HEK293 (cell line): ENCODE data around the gene ADGRF4.

Experiments used
- CTCF ChIA-PET: fragments of 350-600 bp; formaldehyde crosslinking; extraction: SDS; loops from one replicate; lab custom pipeline; 2021; ENCODE audit warnings: antibody characterized with exemption; lab: Yijun Ruan, JAX
- POLR2A ChIA-PET: fragments of 300-600 bp; formaldehyde crosslinking; extraction: SDS; loops from one replicate; lab custom pipeline; 2020; ENCODE audit warnings: antibody characterized with exemption, inconsistent platforms; lab: Yijun Ruan, JAX
- H3K27ac ChIP-seq: fragments of 200-500 bp; sonication (Bioruptor generic); 2 replicates; pipeline ENCODE4 v1.5.1; 2014; ENCODE audit warnings: low read depth, low read length, control low read depth, inconsistent platforms; ENCODE audit errors: extremely low read depth
- H3K36me3 ChIP-seq, 2 experiments: fragments of 200-500 bp in 1 of 2; sonication (Bioruptor generic) in 1 of 2; 1 replicate in 1 of 2; 2 replicates in 1 of 2; pipeline ENCODE4 v1.5.1; 2014 to 2017; ENCODE audit warnings: inconsistent platforms in 2 of 2, low read length in 2 of 2; ENCODE audit not compliant: control insufficient read depth in 2 of 2, insufficient read depth in 1 of 2
- H3K4me1 ChIP-seq: fragments of 200-500 bp; sonication (Bioruptor generic); 2 replicates; pipeline ENCODE4 v1.5.1; 2014; ENCODE audit warnings: mild to moderate bottlenecking, low read length, inconsistent platforms; ENCODE audit not compliant: control insufficient read depth, insufficient read depth
- H3K4me3 ChIP-seq: 2 replicates; pipeline ENCODE4 v1.5.1; 2011; ENCODE audit warnings: low read depth, mild to moderate bottlenecking, control low read depth, low read length, moderate library complexity
- H3K9me3 ChIP-seq: fragments of 200-500 bp; sonication (Bioruptor generic); 2 replicates; pipeline ENCODE4 v1.5.1; 2014; ENCODE audit warnings: low read depth, low read length, inconsistent platforms; ENCODE audit not compliant: control insufficient read depth, insufficient read depth
- ATF2 ChIP-seq: fragments of 450-650 bp; formaldehyde crosslinking; IDR thresholded peaks from 2 replicates; pipeline ENCODE4 v1.5.1; 2016; ENCODE audit warnings: missing biosample characterization, missing genetic modification characterization, low read depth
- KLF10 ChIP-seq: fragments of 450-650 bp; IDR thresholded peaks from 2 replicates; pipeline ENCODE4 v1.5.1; 2018; ENCODE audit warnings: missing biosample characterization, mild to moderate bottlenecking, missing genetic modification characterization
- OVOL3 ChIP-seq: fragments of 450-650 bp; formaldehyde crosslinking; IDR thresholded peaks from 2 replicates; pipeline ENCODE4 v1.5.1; 2016; ENCODE audit warnings: missing biosample characterization, missing genetic modification characterization
- TSHZ1 ChIP-seq: fragments of 450-650 bp; formaldehyde crosslinking; IDR thresholded peaks from 2 replicates; pipeline ENCODE4 v1.5.1; 2016; ENCODE audit warnings: missing biosample characterization, missing genetic modification characterization, borderline replicate concordance
- WT1 ChIP-seq: fragments of 450-650 bp; formaldehyde crosslinking; IDR thresholded peaks from 2 replicates; pipeline ENCODE4 v1.5.1; 2016; ENCODE audit warnings: missing biosample characterization, missing genetic modification characterization
- YY1 ChIP-seq: fragments of 450-650 bp; formaldehyde crosslinking; IDR thresholded peaks from 2 replicates; pipeline ENCODE4 v1.5.1; 2018; ENCODE audit warnings: missing biosample characterization, missing genetic modification characterization
- ZNF146 ChIP-seq: fragments of 450-650 bp; formaldehyde crosslinking; IDR thresholded peaks from 2 replicates; pipeline ENCODE4 v1.5.1; 2016; ENCODE audit warnings: missing biosample characterization, missing genetic modification characterization
- ZNF223 ChIP-seq: fragments of 450-650 bp; formaldehyde crosslinking; IDR thresholded peaks from 2 replicates; pipeline ENCODE4 v1.5.1; 2016; ENCODE audit warnings: missing biosample characterization, missing genetic modification characterization
- ZNF24 ChIP-seq: fragments of 450-650 bp; formaldehyde crosslinking; IDR thresholded peaks from 2 replicates; pipeline ENCODE4 v1.5.1; 2016; ENCODE audit warnings: missing biosample characterization, missing genetic modification characterization
- ZNF248 ChIP-seq: fragments of 450-650 bp; formaldehyde crosslinking; IDR thresholded peaks from 2 replicates; pipeline ENCODE4 v1.5.1; 2017; ENCODE audit warnings: missing biosample characterization, missing genetic modification characterization
- ZNF302 ChIP-seq: fragments of 450-650 bp; formaldehyde crosslinking; IDR thresholded peaks from 2 replicates; pipeline ENCODE4 v1.5.1; 2016; ENCODE audit warnings: missing biosample characterization, missing genetic modification characterization, low read depth
- ZNF335 ChIP-seq: fragments of 450-650 bp; formaldehyde crosslinking; conservative IDR thresholded peaks from 2 replicates; pipeline ENCODE4 v1.5.1; 2016; ENCODE audit warnings: missing biosample characterization, missing genetic modification characterization
- ZNF350 ChIP-seq: fragments of 450-650 bp; formaldehyde crosslinking; IDR thresholded peaks from 2 replicates; pipeline ENCODE4 v1.5.0; 2017; ENCODE audit warnings: missing biosample characterization, mild to moderate bottlenecking, missing genetic modification characterization
- ZNF391 ChIP-seq: fragments of 450-650 bp; formaldehyde crosslinking; IDR thresholded peaks from 2 replicates; pipeline ENCODE4 v1.5.1; 2016; ENCODE audit warnings: low read depth, missing biosample characterization, missing genetic modification characterization, borderline replicate concordance
- ZNF423 ChIP-seq: fragments of 450-650 bp; formaldehyde crosslinking; IDR thresholded peaks from 2 replicates; pipeline ENCODE4 v1.5.1; 2016; ENCODE audit warnings: missing biosample characterization, missing genetic modification characterization
- ZNF600 ChIP-seq: fragments of 450-650 bp; formaldehyde crosslinking; IDR thresholded peaks from 2 replicates; pipeline ENCODE4 v1.5.1; 2016; ENCODE audit warnings: missing biosample characterization, missing genetic modification characterization
- ZNF629 ChIP-seq: fragments of 450-650 bp; formaldehyde crosslinking; IDR thresholded peaks from 2 replicates; pipeline ENCODE4 v1.5.1; 2017; ENCODE audit warnings: missing biosample characterization, missing genetic modification characterization
- ZNF704 ChIP-seq: fragments of 450-650 bp; formaldehyde crosslinking; IDR thresholded peaks from 2 replicates; pipeline ENCODE4 v1.5.1; 2016; ENCODE audit warnings: missing biosample characterization, missing genetic modification characterization
- ZNF837 ChIP-seq: fragments of 450-650 bp; formaldehyde crosslinking; IDR thresholded peaks from 2 replicates; pipeline ENCODE4 v1.5.1; 2016; ENCODE audit warnings: missing biosample characterization, missing genetic modification characterization
- ZSCAN23 ChIP-seq: fragments of 450-650 bp; formaldehyde crosslinking; IDR thresholded peaks from 2 replicates; pipeline ENCODE4 v1.5.1; 2016; ENCODE audit warnings: missing biosample characterization, missing genetic modification characterization

ADGRF4 gene

GRCh38 chr6:47697925-47698324 lies 455 bp upstream of the ADGRF4 start:
- no peak overlapping the region for H3K4me3 ChIP-seq
- ChIA-PET POLR2A (no interaction called here), CTCF (interaction anchor here (0.7 kb wide), 1 partner anchor 9 kb away, joined by 3 read pairs; no protein-coding TSS in a partner anchor)
- H3K36me3 ChIP-seq, result no peaks in the 10 kb centered on the region
- H3K4me1 ChIP-seq, result peaks cover 24% of the 10 kb centered on the region
- H3K27ac ChIP-seq, result peak overlapping the region; percentile 63; the same call in 1 of the 2 replicates
- H3K9me3 ChIP-seq, result no peaks in the 10 kb centered on the region
- TF ChIP-seq ZNF391 (tag by site-specific recombination) (no peak), ZNF302 (tag by site-specific recombination) (no peak), ZNF837 (tag by site-specific recombination) (no peak), TSHZ1 (no peak), YY1 (tag by site-specific recombination) (no peak), ZNF335 (no peak), ZNF223 (tag by site-specific recombination) (no peak), OVOL3 (tag by site-specific recombination) (no peak), ATF2 (tag by site-specific recombination) (no peak), ZNF350 (no peak), ZNF24 (tag by site-specific recombination) (no peak), ZSCAN23 (tag by site-specific recombination) (no peak), ZNF704 (tag by site-specific recombination) (no peak), ZNF248 (tag by site-specific recombination) (no peak), KLF10 (no peak), ZNF423 (no peak), ZNF146 (tag by site-specific recombination) (no peak)

GRCh38 chr6:47700053-47700452 lies 1.7 kb downstream of the ADGRF4 start:
- CTCF ChIA-PET, result interaction anchor here (0.5 kb wide), 1 partner anchor 9 kb away, joined by 3 read pairs; no protein-coding TSS in a partner anchor
- H3K4me3 ChIP-seq, result no peak overlapping the region
- no peaks in the 10 kb centered on the region for H3K9me3 ChIP-seq
- no peak for TF ChIP-seq ZNF146 (tag by site-specific recombination)
- TF ChIP-seq ZNF629 (tag by site-specific recombination), result peak; percentile 21; the same call in 1 of the 2 replicates
- peak; percentile 59; the same call in 1 of the 2 replicates for TF ChIP-seq WT1 (tag by site-specific recombination)
- peak; percentile 24; the same call in 1 of the 2 replicates for TF ChIP-seq ZNF24 (tag by site-specific recombination)
- peak; percentile 78 for TF ChIP-seq ZNF600 (tag by site-specific recombination)
- TF ChIP-seq TSHZ1, result peak; percentile 17; the same call in 1 of the 2 replicates
- peaks cover 24% of the 10 kb centered on the region for H3K4me1 ChIP-seq
- POLR2A ChIA-PET, result no interaction called here
- no peak overlapping the region for H3K27ac ChIP-seq
- no peaks in the 10 kb centered on the region for H3K36me3 ChIP-seq
